Suprapubic skin (tissue), 4 donors: ENCODE measurements around the gene SRSF3.

Experiments
- EP300 ChIP-seq: sonication (generic); formaldehyde crosslinking; IDR thresholded peaks from one replicate; pipeline ENCODE4 v1.6.1; 2017; ENCODE audit warnings: antibody characterized with exemption
- POLR2AphosphoS5 ChIP-seq, 3 donors: sonication (generic); formaldehyde crosslinking; IDR thresholded peaks; one replicate each; pipeline ENCODE4 v1.6.1; 2017; ENCODE audit warnings: antibody characterized with exemption in 3 of 3
- TF ChIP-seq, protein P1 (sequence below), 2 donors: fragments of 200-600 bp in 1 of 2; fragments of 450-650 bp in 1 of 2; sonication (generic) in 1 of 2; IDR thresholded peaks; one replicate each; pipeline ENCODE4 v1.5.1; 2016 to 2019; ENCODE audit warnings: antibody characterized with exemption in 2 of 2, mild to moderate bottlenecking in 1 of 2, moderate library complexity in 1 of 2

DNA sequence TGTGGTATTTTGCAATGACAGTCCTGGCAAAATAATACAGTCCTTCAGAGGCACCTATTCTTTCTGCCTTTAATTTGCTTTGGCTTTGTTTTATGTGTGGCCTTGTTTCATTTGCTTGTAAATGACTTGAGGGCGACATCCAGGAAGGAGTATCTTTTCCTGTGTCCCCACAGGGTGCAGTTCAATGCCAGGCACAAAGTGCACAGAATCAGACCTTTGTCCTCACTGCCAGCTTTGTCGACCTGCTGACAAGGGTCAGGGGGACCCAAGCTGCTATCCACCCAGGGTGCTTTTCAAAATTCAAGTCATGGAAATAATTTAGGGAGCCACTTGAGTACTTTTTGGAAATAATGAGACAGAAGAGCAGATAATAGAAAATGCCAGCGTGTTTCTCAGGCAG lies 47.4 kb downstream of the SRSF3 start:
- TF ChIP-seq, protein P1, sequence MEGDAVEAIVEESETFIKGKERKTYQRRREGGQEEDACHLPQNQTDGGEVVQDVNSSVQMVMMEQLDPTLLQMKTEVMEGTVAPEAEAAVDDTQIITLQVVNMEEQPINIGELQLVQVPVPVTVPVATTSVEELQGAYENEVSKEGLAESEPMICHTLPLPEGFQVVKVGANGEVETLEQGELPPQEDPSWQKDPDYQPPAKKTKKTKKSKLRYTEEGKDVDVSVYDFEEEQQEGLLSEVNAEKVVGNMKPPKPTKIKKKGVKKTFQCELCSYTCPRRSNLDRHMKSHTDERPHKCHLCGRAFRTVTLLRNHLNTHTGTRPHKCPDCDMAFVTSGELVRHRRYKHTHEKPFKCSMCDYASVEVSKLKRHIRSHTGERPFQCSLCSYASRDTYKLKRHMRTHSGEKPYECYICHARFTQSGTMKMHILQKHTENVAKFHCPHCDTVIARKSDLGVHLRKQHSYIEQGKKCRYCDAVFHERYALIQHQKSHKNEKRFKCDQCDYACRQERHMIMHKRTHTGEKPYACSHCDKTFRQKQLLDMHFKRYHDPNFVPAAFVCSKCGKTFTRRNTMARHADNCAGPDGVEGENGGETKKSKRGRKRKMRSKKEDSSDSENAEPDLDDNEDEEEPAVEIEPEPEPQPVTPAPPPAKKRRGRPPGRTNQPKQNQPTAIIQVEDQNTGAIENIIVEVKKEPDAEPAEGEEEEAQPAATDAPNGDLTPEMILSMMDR (IDR thresholded peaks at IDR 0.05): no peak
- no peak for TF ChIP-seq POLR2AphosphoS5 (IDR thresholded peaks at IDR 0.05)
- no peak for TF ChIP-seq EP300
